HCT116 (cell line): ENCODE results near the gene GPT2. TPM values are rescaled to one million over a fixed set of nuclear protein-coding genes. Genes with fewer than 3 reads are reported as not detected.

Source experiments
- ATAC-seq: fragments of 200-7000 bp; cut with Tn5 transposase; 2 replicates; pipeline ENCODE4 v1.9.1; 2020; ENCODE audit warnings: mild to moderate bottlenecking, moderate library complexity
- BruUV-seq: library from RNA; stranded (reverse); fragments of 400-500 nt; replicated peaks from 2 replicates; lab custom pipeline; 2021; lab: Mats Ljungman, UMichigan
- CTCF ChIA-PET: fragments of 300-600 bp; sonication (Branson Sonifier 250); formaldehyde crosslinking; loops from one replicate; lab custom pipeline; 2021; ENCODE audit warnings: antibody characterized with exemption; lab: Charles Lee
- POLR2A ChIA-PET: fragments of 300-600, 350-600 bp; sonication (Branson Sonifier 250); formaldehyde crosslinking; loops from one replicate; lab custom pipeline; 2021; ENCODE audit warnings: antibody characterized with exemption; lab: Charles Lee
- RAD21 ChIA-PET, 2 experiments: fragments of 300-600 bp; sonication (Branson Sonifier 250); formaldehyde crosslinking; loops; one replicate each; lab custom pipeline; 2023; ENCODE audit warnings: low total read pairs in 2 of 2; ENCODE audit not compliant: uncharacterized antibody in 2 of 2, unreplicated experiment in 2 of 2, low non-redundant PET in 1 of 2; lab: Charles Lee
- DNase-seq: peaks from one replicate; pipeline ENCODE4 v3.0.0-alpha.2; 2010; ENCODE audit warnings: low read depth, low spot score
- H2AFZ ChIP-seq: fragments of 200-600 bp; shearing (Covaris generic), sonication (generic); 2 replicates; pipeline ENCODE4 v1.6.1; 2017; ENCODE audit warnings: low read depth, mixed run types, mixed read lengths, antibody characterized with exemption, low read length; ENCODE audit not compliant: poor library complexity, severe bottlenecking
- H3K27ac ChIP-seq: 2 replicates; pipeline ENCODE4 v1.5.1; 2012; ENCODE audit warnings: low read depth, low read length
- H3K27me3 ChIP-seq: fragments of 200-600 bp; sonication (generic); 2 replicates; pipeline ENCODE4 v1.6.1; 2016; ENCODE audit warnings: mixed run types, low read length, mixed read lengths; ENCODE audit not compliant: insufficient read depth
- H3K36me3 ChIP-seq, 2 experiments: fragments of 200-500 bp in 1 of 2; fragments of 200-600 bp in 1 of 2; sonication (Bioruptor generic) in 1 of 2; sonication (generic) in 1 of 2; 2 replicates each; pipeline versions ENCODE4 v1.5.1 to v1.6.1; 2014 to 2016; ENCODE audit warnings: low read length in 2 of 2, inconsistent platforms in 1 of 2, mixed read lengths in 1 of 2, mixed run types in 1 of 2; ENCODE audit not compliant: insufficient read depth in 2 of 2, control insufficient read depth in 1 of 2
- H3K4me1 ChIP-seq, 2 experiments: fragments of 200-600 bp in 1 of 2; sonication (generic) in 1 of 2; 2 replicates each; pipeline versions ENCODE4 v1.5.1 to v1.6.1; 2012 to 2017; ENCODE audit warnings: low read length in 2 of 2, inconsistent platforms in 1 of 2, mild to moderate bottlenecking in 1 of 2, mixed read lengths in 1 of 2, mixed run types in 1 of 2, moderate library complexity in 1 of 2; ENCODE audit not compliant: insufficient read depth in 2 of 2, control insufficient read depth in 1 of 2
- H3K4me2 ChIP-seq: fragments of 200-600 bp; sonication (generic); 2 replicates; pipeline ENCODE4 v1.6.1; 2017; ENCODE audit warnings: mixed run types, low read length, mixed read lengths
- H3K4me3 ChIP-seq, 2 experiments: fragments of 200-600 bp in 1 of 2; sonication (generic) in 1 of 2; replicated peaks in 1 of 2; 2 replicates each; pipeline ENCODE4 v1.5.1; 2011 to 2016; ENCODE audit warnings: low read length in 2 of 2, control low read depth in 1 of 2, low read depth in 1 of 2, mild to moderate bottlenecking in 1 of 2, mixed read lengths in 1 of 2, mixed run types in 1 of 2
- H3K79me2 ChIP-seq: fragments of 200-600 bp; sonication (generic); 2 replicates; pipeline ENCODE4 v1.6.1; 2017; ENCODE audit warnings: mild to moderate bottlenecking, mixed run types, low read length, moderate library complexity, mixed read lengths; ENCODE audit not compliant: insufficient read depth
- H3K9ac ChIP-seq: fragments of 200-600 bp; sonication (generic); 2 replicates; pipeline ENCODE4 v1.6.1; 2016; ENCODE audit warnings: low read length, mixed read lengths
- H3K9me2 ChIP-seq: fragments of 200-600 bp; sonication (generic), shearing (Covaris generic); 2 replicates; pipeline ENCODE4 v1.6.1; 2017; ENCODE audit warnings: mixed run types, mild to moderate bottlenecking, moderate library complexity; ENCODE audit not compliant: insufficient read depth
- H3K9me3 ChIP-seq, 2 experiments: fragments of 200-500 bp in 1 of 2; fragments of 200-600 bp in 1 of 2; sonication (Bioruptor generic) in 1 of 2; sonication (generic) in 1 of 2; 2 replicates each; pipeline ENCODE4 v1.6.1; 2014 to 2017; ENCODE audit warnings: low read length in 2 of 2, mixed read lengths in 2 of 2, inconsistent platforms in 1 of 2, low read depth in 1 of 2, mild to moderate bottlenecking in 1 of 2, mixed run types in 1 of 2, moderate library complexity in 1 of 2; ENCODE audit not compliant: control insufficient read depth in 1 of 2, insufficient read depth in 1 of 2
- H4K20me1 ChIP-seq: fragments of 200-600 bp; sonication (generic), shearing (Covaris generic); 2 replicates; pipeline ENCODE4 v1.6.1; 2017; ENCODE audit warnings: mixed run types, mild to moderate bottlenecking, moderate library complexity; ENCODE audit not compliant: insufficient read depth
- ATF3 ChIP-seq: IDR thresholded peaks from 2 replicates; pipeline ENCODE4 v1.6.1; 2012
- EGR1 ChIP-seq: IDR thresholded peaks from 2 replicates; pipeline ENCODE4 v1.6.1; 2012; ENCODE audit warnings: low read depth
- ELF1 ChIP-seq: IDR thresholded peaks from 2 replicates; pipeline ENCODE4 v1.6.1; 2012; ENCODE audit warnings: low read depth, borderline replicate concordance
- EZH2phosphoT487 ChIP-seq: fragments of 200-600 bp; IDR thresholded peaks from 2 replicates; pipeline ENCODE4 v1.6.1; 2018; ENCODE audit warnings: antibody characterized with exemption, borderline replicate concordance
- FOSL1 ChIP-seq: IDR thresholded peaks from 2 replicates; pipeline ENCODE4 v1.6.1; 2012; ENCODE audit warnings: low read depth
- POLR2A ChIP-seq: IDR thresholded peaks from 2 replicates; pipeline ENCODE4 v1.7.0; 2011; ENCODE audit warnings: borderline replicate concordance; ENCODE audit not compliant: insufficient read depth, insufficient read length; ENCODE audit errors: extremely low read depth
- POLR2AphosphoS5 ChIP-seq: IDR thresholded peaks from 2 replicates; pipeline ENCODE4 v1.6.1; 2011; ENCODE audit warnings: mild to moderate bottlenecking, low read depth, low read length, moderate library complexity
- RAD21 ChIP-seq: IDR thresholded peaks from 2 replicates; pipeline ENCODE4 v1.6.1; 2012; ENCODE audit warnings: low read depth, mild to moderate bottlenecking
- SP1 ChIP-seq: IDR thresholded peaks from 2 replicates; pipeline ENCODE4 v1.6.1; 2012; ENCODE audit warnings: low read depth
- TCF7L2 ChIP-seq: IDR thresholded peaks from 2 replicates; pipeline ENCODE4 v1.7.0; 2011; ENCODE audit warnings: borderline replicate concordance, inconsistent platforms; ENCODE audit not compliant: insufficient read depth, insufficient read length; ENCODE audit errors: extremely low read depth
- YY1 ChIP-seq: IDR thresholded peaks from 2 replicates; pipeline ENCODE4 v1.6.1; 2011; ENCODE audit warnings: low read length, low read depth, moderate library complexity, mild to moderate bottlenecking; ENCODE audit not compliant: insufficient replicate concordance; ENCODE audit errors: extremely low read depth
- intact Hi-C: fragments of 100-400 bp; cut with micrococcal nuclease; formaldehyde crosslinking; loops from 2 replicates; pipeline ENCODE4 v1.10.0; 2022
- total RNA-seq: library from RNA; stranded (reverse); gene quantifications from one replicate; pipeline ENCODE4 v1.2.1, GENCODE V29; 2021; ENCODE audit not compliant: unreplicated experiment
- TF ChIP-seq, protein P1 (sequence below), 3 experiments: fragments of 200-600 bp in 1 of 3; sonication (generic) in 1 of 3; IDR thresholded peaks in 2 of 3; conservative IDR thresholded peaks in 1 of 3; 2 replicates each; pipeline ENCODE4 v1.5.1; 2012 to 2017; ENCODE audit warnings: low read depth in 2 of 3, low read length in 2 of 3, antibody characterized with exemption in 1 of 3, borderline replicate concordance in 1 of 3, control low read depth in 1 of 3, mild to moderate bottlenecking in 1 of 3, mixed read lengths in 1 of 3, mixed run types in 1 of 3, moderate library complexity in 1 of 3; ENCODE audit not compliant: insufficient read depth in 1 of 3
- TF ChIP-seq, protein P2 (sequence below): IDR thresholded peaks from 2 replicates; pipeline ENCODE4 v1.6.1; 2011; ENCODE audit warnings: mild to moderate bottlenecking, low read length, moderate library complexity; ENCODE audit not compliant: insufficient replicate concordance; ENCODE audit errors: extremely low read depth

Gene GPT2
- total RNA-seq, 1 experiment from 2014 or later: 50.6 TPM

DNA sequence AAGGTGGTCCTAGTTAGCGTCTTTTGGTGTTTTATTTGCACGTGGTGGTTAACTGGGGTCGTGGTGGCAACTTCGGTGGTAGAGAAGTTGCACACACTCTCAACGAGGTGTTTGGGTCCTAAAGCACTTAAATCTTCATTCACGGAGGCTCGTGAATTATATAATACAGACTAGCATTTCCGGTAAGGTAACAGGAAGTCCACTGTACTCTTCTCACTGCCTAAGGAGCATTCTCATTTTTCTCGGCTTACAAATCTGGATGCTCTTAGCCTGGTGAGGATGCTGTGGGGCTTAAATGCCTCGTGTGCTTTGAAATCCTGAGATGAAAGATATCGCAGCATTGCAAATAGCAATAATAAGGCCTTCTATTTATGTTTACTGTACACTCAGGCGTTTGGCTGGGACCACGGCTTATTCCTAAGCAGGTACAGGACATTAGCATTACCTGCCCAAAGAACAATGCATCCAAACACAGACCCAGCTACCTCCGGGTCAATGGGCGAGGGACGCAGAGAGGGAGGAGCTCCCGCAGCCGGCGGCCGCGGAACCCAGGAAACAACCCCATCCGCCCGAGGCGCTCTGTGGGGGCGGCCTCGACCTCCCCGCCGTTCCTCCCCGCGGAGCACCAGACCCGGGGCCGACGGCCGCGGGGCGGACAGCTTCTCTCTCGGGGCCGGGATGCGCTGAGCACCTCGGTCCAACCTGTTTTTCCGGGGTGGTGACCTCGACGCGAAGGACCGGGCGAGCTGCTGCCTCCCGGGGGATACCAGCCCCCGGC lies 88.5 kb downstream of the GPT2 start:
- CTCF ChIA-PET: interaction anchor here (0.8 to 1.3 kb wide), 2 partner anchors 1193 to 1651 kb away, joined by 3 read pairs; no protein-coding TSS in a partner anchor
- H2AFZ ChIP-seq: no peak overlapping the region
- peaks cover 61% of the 10 kb centered on the region for H3K79me2 ChIP-seq
- peak overlapping the region; percentile 87 for H3K9ac ChIP-seq
- peak; percentile 61 for ATAC-seq
- H4K20me1 ChIP-seq: peaks cover 14% of the 10 kb centered on the region; the same call in 1 of the 2 replicates
- H3K36me3 ChIP-seq: peaks cover 26 to 29% of the 10 kb centered on the region in 2 experiments
- H3K9me2 ChIP-seq: no peaks in the 10 kb centered on the region
- TF ChIP-seq EZH2phosphoT487 (no peak), ELF1 (no peak), POLR2AphosphoS5 (peak; percentile 13; the same call in 1 of the 2 replicates), SP1 (no peak), RAD21 (no peak), POLR2A (no peak), ATF3 (no peak), EGR1 (peak; percentile 43; the same call in 1 of the 2 replicates), YY1 (no peak), FOSL1 (no peak), TCF7L2 (no peak)
- TF ChIP-seq, protein P1, sequence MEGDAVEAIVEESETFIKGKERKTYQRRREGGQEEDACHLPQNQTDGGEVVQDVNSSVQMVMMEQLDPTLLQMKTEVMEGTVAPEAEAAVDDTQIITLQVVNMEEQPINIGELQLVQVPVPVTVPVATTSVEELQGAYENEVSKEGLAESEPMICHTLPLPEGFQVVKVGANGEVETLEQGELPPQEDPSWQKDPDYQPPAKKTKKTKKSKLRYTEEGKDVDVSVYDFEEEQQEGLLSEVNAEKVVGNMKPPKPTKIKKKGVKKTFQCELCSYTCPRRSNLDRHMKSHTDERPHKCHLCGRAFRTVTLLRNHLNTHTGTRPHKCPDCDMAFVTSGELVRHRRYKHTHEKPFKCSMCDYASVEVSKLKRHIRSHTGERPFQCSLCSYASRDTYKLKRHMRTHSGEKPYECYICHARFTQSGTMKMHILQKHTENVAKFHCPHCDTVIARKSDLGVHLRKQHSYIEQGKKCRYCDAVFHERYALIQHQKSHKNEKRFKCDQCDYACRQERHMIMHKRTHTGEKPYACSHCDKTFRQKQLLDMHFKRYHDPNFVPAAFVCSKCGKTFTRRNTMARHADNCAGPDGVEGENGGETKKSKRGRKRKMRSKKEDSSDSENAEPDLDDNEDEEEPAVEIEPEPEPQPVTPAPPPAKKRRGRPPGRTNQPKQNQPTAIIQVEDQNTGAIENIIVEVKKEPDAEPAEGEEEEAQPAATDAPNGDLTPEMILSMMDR (IDR thresholded peaks at IDR 0.05 in 2 of 3, conservative IDR thresholded peaks at IDR 0.05 in 1 of 3; ENCODE audit: borderline replicate concordance in 1 of 3, insufficient read depth in 1 of 3, low read depth in 2 of 3, low read length in 2 of 3): no peak
- TF ChIP-seq, protein P2, sequence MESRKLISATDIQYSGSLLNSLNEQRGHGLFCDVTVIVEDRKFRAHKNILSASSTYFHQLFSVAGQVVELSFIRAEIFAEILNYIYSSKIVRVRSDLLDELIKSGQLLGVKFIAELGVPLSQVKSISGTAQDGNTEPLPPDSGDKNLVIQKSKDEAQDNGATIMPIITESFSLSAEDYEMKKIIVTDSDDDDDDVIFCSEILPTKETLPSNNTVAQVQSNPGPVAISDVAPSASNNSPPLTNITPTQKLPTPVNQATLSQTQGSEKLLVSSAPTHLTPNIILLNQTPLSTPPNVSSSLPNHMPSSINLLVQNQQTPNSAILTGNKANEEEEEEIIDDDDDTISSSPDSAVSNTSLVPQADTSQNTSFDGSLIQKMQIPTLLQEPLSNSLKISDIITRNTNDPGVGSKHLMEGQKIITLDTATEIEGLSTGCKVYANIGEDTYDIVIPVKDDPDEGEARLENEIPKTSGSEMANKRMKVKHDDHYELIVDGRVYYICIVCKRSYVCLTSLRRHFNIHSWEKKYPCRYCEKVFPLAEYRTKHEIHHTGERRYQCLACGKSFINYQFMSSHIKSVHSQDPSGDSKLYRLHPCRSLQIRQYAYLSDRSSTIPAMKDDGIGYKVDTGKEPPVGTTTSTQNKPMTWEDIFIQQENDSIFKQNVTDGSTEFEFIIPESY: no peak
- TSS peak; percentile 49 for BruUV-seq
- no peaks in the 10 kb centered on the region for H3K9me3 ChIP-seq
- H3K27me3 ChIP-seq: no peaks in the 10 kb centered on the region
- no peak for DNase-seq
- peaks cover 11 to 32% of the 10 kb centered on the region in 2 experiments for H3K4me1 ChIP-seq
- POLR2A ChIA-PET: no interaction called here
- peak overlapping the region; percentile 80 for H3K27ac ChIP-seq
- H3K4me3 ChIP-seq: peak overlapping the region; percentile 61 to 84
- peak overlapping the region; percentile 86 for H3K4me2 ChIP-seq
- RAD21 ChIA-PET: no interaction called here
- intact Hi-C loops: no loop called here
